ENCODE results near the gene C7orf57. TPM values are rescaled to one million over a fixed set of nuclear protein-coding genes. Genes with fewer than 3 reads are reported as not detected.
A peak's percentile ranks its signal among the peaks of the same experiment; 100 is the strongest.
"Not testable (repeated sequence)": the region's sequence is repeated elsewhere in the genome, so short reads cannot be mapped to it uniquely, and the experiment has no call there.

Gene C7orf57
- total and polyA plus RNA-seq, 9 donors: 0.02 to 18.6 (median 0.35) TPM; not detected in 3

DNA sequence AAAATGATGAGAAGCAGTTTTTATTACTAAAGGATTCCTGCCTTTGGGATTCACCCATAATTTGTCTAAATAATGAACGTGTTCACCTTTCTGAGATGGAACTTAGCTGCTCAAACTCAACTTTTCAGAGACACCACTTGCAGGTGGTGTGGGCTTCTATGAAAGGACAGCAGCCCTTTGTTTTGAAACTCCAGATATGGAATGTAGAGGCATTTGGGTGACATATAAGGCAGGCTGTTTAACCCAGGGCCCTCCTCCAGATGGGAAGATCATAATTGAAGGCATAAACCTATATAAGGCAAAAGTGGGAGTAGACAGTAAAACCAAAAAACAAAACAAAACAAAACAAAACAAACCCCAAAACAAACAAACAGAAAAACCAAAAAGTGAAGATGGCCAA is 44.1 kb upstream of the C7orf57 start:
- intact Hi-C loops (cut with DNase I): loop anchor here in 2 of 4 donors (5.0 to 10.0 kb wide), 3 partner anchors 46 to 116 kb away; partner anchors contain the start of gene PKD1L1 (in 1 of the 2)
- WGBS, 3 donors: 67 to 68% (median 67%) methylated on average over 1 of the region's 1 CpG
- H3K27ac ChIP-seq: no peak overlapping the region
- H3K4me1 ChIP-seq (ENCODE audit: insufficient read depth): no peaks in the 10 kb centered on the region
- H3K36me3 ChIP-seq: no peaks in the 10 kb centered on the region
- no peak for DNase-seq
- H3K9me3 ChIP-seq: no peaks in the 10 kb centered on the region
- H3K27me3 ChIP-seq: no peaks in the 10 kb centered on the region
- H3K4me3 ChIP-seq: no peak overlapping the region
- TF ChIP-seq EP300 (IDR thresholded peaks at IDR 0.05): no peak
- TF ChIP-seq, protein P1, sequence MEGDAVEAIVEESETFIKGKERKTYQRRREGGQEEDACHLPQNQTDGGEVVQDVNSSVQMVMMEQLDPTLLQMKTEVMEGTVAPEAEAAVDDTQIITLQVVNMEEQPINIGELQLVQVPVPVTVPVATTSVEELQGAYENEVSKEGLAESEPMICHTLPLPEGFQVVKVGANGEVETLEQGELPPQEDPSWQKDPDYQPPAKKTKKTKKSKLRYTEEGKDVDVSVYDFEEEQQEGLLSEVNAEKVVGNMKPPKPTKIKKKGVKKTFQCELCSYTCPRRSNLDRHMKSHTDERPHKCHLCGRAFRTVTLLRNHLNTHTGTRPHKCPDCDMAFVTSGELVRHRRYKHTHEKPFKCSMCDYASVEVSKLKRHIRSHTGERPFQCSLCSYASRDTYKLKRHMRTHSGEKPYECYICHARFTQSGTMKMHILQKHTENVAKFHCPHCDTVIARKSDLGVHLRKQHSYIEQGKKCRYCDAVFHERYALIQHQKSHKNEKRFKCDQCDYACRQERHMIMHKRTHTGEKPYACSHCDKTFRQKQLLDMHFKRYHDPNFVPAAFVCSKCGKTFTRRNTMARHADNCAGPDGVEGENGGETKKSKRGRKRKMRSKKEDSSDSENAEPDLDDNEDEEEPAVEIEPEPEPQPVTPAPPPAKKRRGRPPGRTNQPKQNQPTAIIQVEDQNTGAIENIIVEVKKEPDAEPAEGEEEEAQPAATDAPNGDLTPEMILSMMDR (IDR thresholded peaks at IDR 0.05): no peak
- no peak for TF ChIP-seq POLR2A (IDR thresholded peaks at IDR 0.05)

DNA sequence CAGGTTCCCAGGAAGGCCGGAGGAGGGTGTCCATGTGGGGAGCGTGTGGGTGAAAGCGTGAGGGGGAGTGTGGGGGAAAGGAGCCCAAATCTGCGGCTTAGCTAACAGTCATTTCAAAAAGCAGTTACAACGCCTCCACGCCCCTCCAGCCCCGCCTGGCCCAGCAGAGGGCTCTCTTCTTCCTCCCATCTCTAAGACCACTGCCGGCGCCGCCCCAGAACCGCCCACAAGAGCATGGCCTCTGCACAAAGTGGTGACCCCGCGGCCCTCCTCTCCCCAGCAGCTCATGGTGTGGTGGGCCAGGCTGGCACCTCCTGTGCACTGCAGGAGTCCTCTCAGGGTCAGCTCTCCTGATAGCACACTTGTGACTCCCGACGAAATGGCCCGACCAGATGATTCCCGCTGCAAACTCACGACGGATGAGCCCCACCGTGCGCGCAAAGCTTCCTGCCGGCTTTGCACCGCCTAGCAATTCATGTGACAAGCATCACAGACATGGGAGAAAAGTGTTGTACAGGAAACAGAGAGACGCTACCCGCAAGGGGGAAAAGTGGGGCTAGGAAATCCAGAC is 43.5 kb upstream of the C7orf57 start:
- Histone ChIP-seq H3K27ac (no peak overlapping the region), H3K4me3 (peak overlapping the region; percentile 37), H3K9me3 (no peaks in the 10 kb centered on the region), H3K36me3 (no peaks in the 10 kb centered on the region), H3K27me3 (no peaks in the 10 kb centered on the region), H3K4me1 (ENCODE audit: insufficient read depth) (no peaks in the 10 kb centered on the region)
- peak; percentile 52 to 78 (median 62) for DNase-seq
- intact Hi-C loops (cut with DNase I): loop anchor here in 2 of 4 donors (5.0 to 10.0 kb wide), 3 partner anchors 47 to 115 kb away; partner anchors contain the start of gene PKD1L1 (in 1 of the 2)
- WGBS, 3 donors: 8 to 20% (median 13%) methylated on average over 26 of the region's 26 CpGs
- TF ChIP-seq POLR2A (IDR thresholded peaks at IDR 0.05) (no peak), EP300 (IDR thresholded peaks at IDR 0.05) (no peak)
- TF ChIP-seq, protein P1 (IDR thresholded peaks at IDR 0.05): peak in 1 of 3 donors; percentile 47

DNA sequence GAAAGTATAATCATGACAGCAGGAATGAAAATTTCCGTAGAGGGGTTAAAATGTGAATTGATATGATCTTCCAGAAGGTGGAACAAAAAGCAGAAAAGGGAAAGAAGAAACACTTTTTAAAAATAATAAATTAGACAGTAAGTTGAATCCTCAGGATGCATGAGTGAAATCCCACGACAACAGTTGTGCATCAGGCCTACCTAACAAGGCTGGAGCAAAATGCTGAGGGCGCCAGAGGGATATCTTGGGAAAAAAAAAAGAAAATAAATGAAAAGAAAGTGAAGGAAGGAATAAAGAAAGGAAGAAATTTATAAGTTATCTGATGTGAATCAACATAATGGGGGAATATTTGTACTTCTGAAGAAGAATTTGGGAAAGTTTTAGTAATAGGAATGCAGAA is 42.9 kb upstream of the C7orf57 start:
- no peaks in the 10 kb centered on the region for H3K4me1 ChIP-seq (ENCODE audit: insufficient read depth)
- H3K27me3 ChIP-seq: no peaks in the 10 kb centered on the region
- 90 to 94% (median 92%) methylated on average over 3 of the region's 3 CpGs for WGBS, 3 donors
- intact Hi-C loops (cut with DNase I): loop anchor here in 2 of 4 donors (5.0 to 10.0 kb wide), 3 partner anchors 48 to 115 kb away; partner anchors contain the start of gene PKD1L1 (in 1 of the 2)
- no peak for TF ChIP-seq POLR2A (IDR thresholded peaks at IDR 0.05)
- TF ChIP-seq EP300 (IDR thresholded peaks at IDR 0.05): no peak
- TF ChIP-seq, protein P1 (IDR thresholded peaks at IDR 0.05): no peak
- no peak overlapping the region for H3K27ac ChIP-seq
- H3K4me3 ChIP-seq: no peak overlapping the region
- no peaks in the 10 kb centered on the region for H3K9me3 ChIP-seq
- DNase-seq: no peak
- H3K36me3 ChIP-seq: no peaks in the 10 kb centered on the region

DNA sequence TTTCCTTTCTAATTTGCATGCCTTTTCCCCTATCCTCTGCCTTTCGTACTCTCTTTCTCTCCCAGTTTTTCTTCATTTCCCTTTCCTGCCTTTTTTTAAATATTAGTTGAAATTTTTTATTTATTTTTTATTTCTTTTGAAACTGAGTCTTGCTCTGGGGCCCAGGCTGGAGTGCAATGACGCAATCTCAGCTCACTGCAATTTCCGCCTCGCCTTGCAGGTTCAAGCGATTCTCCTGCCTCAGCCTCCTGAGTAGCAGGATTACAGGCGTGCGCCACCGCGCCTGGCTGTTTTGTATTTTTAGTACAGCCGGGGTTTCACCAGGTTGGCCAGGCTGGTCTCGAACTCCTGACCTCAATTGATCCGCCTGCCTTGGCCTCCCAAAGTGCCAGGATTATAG is 35.9 kb upstream of the C7orf57 start:
- no peak for DNase-seq
- Histone ChIP-seq H3K36me3 (no peaks in the 10 kb centered on the region), H3K27me3 (no peaks in the 10 kb centered on the region), H3K4me1 (ENCODE audit: insufficient read depth) (no peaks in the 10 kb centered on the region), H3K4me3 (no peak overlapping the region), H3K9me3 (no peaks in the 10 kb centered on the region), H3K27ac (no peak overlapping the region)
- TF ChIP-seq EP300 (IDR thresholded peaks at IDR 0.05): no peak
- TF ChIP-seq POLR2A (IDR thresholded peaks at IDR 0.05): no peak
- TF ChIP-seq, protein P1 (IDR thresholded peaks at IDR 0.05): no peak
- 93 to 95% (median 95%) methylated on average over 12 of the region's 12 CpGs for WGBS, 3 donors
- intact Hi-C loops (cut with DNase I): loop anchor here in 1 of 4 donors (10.0 kb wide), 1 partner anchor 55 kb away; the partner anchor contains the start of gene PKD1L1

DNA sequence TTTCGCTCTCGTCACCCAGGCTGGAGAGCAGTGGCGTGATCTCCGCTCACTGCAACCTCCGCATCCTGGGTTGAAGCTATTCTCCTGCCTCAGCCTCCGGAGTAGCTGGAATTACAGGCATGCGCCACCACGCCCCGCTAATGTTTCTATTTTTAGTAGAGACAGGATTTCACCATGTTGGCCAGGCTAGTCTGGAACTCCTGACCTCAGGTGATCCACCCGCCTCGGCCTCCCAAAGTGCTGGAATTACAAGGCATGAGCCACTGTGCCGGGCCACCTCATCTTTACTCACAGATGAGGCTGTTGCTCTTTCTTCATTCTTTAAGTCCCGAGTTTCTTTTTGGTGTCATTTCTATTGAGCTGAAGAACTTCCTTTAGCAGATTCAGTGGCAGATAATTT is 35.2 kb upstream of the C7orf57 start:
- WGBS, 3 donors: 93 to 95% (median 93%) methylated on average over 13 of the region's 13 CpGs
- H3K36me3 ChIP-seq; H3K4me3 ChIP-seq; H3K27ac ChIP-seq; DNase-seq; H3K27me3 ChIP-seq; H3K9me3 ChIP-seq; intact Hi-C loops (cut with DNase I); H3K4me1 ChIP-seq (ENCODE audit: insufficient read depth): not testable (repeated sequence)
